Esophagus muscularis mucosa (tissue), 4 donors: ENCODE results near the gene RXFP2. TPM values are rescaled to one million over a fixed set of nuclear protein-coding genes. Genes with fewer than 3 reads are reported as not detected.
A peak's percentile ranks its signal among the peaks of the same experiment; 100 is the strongest.

Experiments
- DNase-seq: peaks from one replicate; pipeline ENCODE4 v3.0.0-alpha.2; 2017; ENCODE audit errors: extremely low spot score
- H3K27ac ChIP-seq, 4 donors: fragments of 200-600 bp; sonication (generic); replicated peaks in 1 of 4; 1 replicate in 3 of 4; 2 replicates in 1 of 4; pipeline ENCODE4 v1.5.1; 2016 to 2019; ENCODE audit warnings: mild to moderate bottlenecking in 1 of 4
- H3K27me3 ChIP-seq, 4 donors: fragments of 200-600 bp; sonication (generic); one replicate each; pipeline versions ENCODE4 v1.5.1 to v1.6.0; 2016 to 2019
- H3K36me3 ChIP-seq, 4 donors: fragments of 200-600 bp; sonication (generic); one replicate each; pipeline ENCODE4 v1.5.1; 2016 to 2019
- H3K4me1 ChIP-seq, 4 donors: fragments of 200-600 bp; sonication (generic); one replicate each; pipeline ENCODE4 v1.5.1; 2016 to 2019
- H3K4me3 ChIP-seq, 4 donors: fragments of 200-600 bp; sonication (generic); 1 replicate in 2 of 4; 2 replicates in 2 of 4; pipeline ENCODE4 v1.5.1; 2016 to 2019; ENCODE audit warnings: mild to moderate bottlenecking in 4 of 4, moderate library complexity in 1 of 4
- H3K9me3 ChIP-seq, 4 donors: fragments of 200-600 bp; sonication (generic); 1 replicate in 3 of 4; 2 replicates in 1 of 4; pipeline ENCODE4 v1.5.1; 2016 to 2019
- CTCF ChIP-seq, 3 experiments: fragments of 200-600 bp in 2 of 3; fragments of 450-650 bp in 1 of 3; sonication (generic) in 2 of 3; IDR thresholded peaks; one replicate each; pipeline ENCODE4 v1.5.1; 2017 to 2019; ENCODE audit warnings: antibody characterized with exemption in 3 of 3, mild to moderate bottlenecking in 2 of 3, moderate library complexity in 1 of 3
- EP300 ChIP-seq: sonication (generic); formaldehyde crosslinking; IDR thresholded peaks from one replicate; pipeline ENCODE4 v1.6.1; 2017; ENCODE audit warnings: antibody characterized with exemption
- POLR2A ChIP-seq: fragments of 450-650 bp; IDR thresholded peaks from one replicate; pipeline ENCODE4 v1.6.1; 2017; ENCODE audit warnings: antibody characterized with exemption, moderate library complexity, mild to moderate bottlenecking, low read depth
- POLR2AphosphoS5 ChIP-seq, 2 donors: sonication (generic); formaldehyde crosslinking; IDR thresholded peaks; one replicate each; pipeline ENCODE4 v1.6.1; 2017; ENCODE audit warnings: antibody characterized with exemption in 2 of 2
- WGBS: methylation state at CpG from one replicate; pipeline ENCODE4 v1.1.5; 2018; 5-methylcytosine and 5-hydroxymethylcytosine counted together
- intact Hi-C: fragments of 100-400 bp; cut with DNase I; formaldehyde crosslinking; loops from one replicate; pipeline ENCODE4 v1.15.1; 2023
- total RNA-seq, 4 donors: library from RNA; depleted of rRNA; stranded (reverse); fragments of >200 nt; gene quantifications; one replicate each; pipeline versions ENCODE4 v1.1.0 to v1.2.1, GENCODE V29; 2016

RXFP2 gene
- total RNA-seq, 4 donors from 2014 or later, result 0.17 to 0.42 TPM; not detected in 2

GRCh38 chr13:31843044-31843443 is 103.7 kb downstream of the RXFP2 start:
- H3K27me3 ChIP-seq, result peaks cover 0 to 20% (median 0%) of the 10 kb centered on the region in 4 donors
- 77% methylated on average over 6 of the region's 6 CpGs for WGBS
- no peak for TF ChIP-seq CTCF (IDR thresholded peaks at IDR 0.05)
- TF ChIP-seq EP300, result no peak
- TF ChIP-seq POLR2A, result no peak
- no peak for TF ChIP-seq POLR2AphosphoS5 (IDR thresholded peaks at IDR 0.05)

GRCh38 chr13:31846182-31846938 is 107.0 kb downstream of the RXFP2 start:
- peak overlapping the region; percentile 72 to 80 (median 78) for H3K27ac ChIP-seq
- peak; percentile 93 for DNase-seq
- TF ChIP-seq EP300 (no peak), POLR2AphosphoS5 (IDR thresholded peaks at IDR 0.05) (peak in 1 of 2 donors; percentile 53), CTCF (IDR thresholded peaks at IDR 0.05) (no peak)
- H3K9me3 ChIP-seq, result no peaks in the 10 kb centered on the region
- H3K4me1 ChIP-seq, result peaks cover 4 to 22% (median 16%) of the 10 kb centered on the region in 4 donors
- H3K27me3 ChIP-seq, result peaks cover 0 to 20% (median 0%) of the 10 kb centered on the region in 4 donors
- intact Hi-C loops, result no loop called here
- H3K4me3 ChIP-seq, result peak overlapping the region; percentile 81 to 87 (median 86)
- no peaks in the 10 kb centered on the region for H3K36me3 ChIP-seq
- under 1% methylated on average over 18 of the region's 74 CpGs for WGBS

More at GRCh38 chr13:31843044-31843443, 103.7 kb downstream of the RXFP2 start:
- H3K4me3 ChIP-seq, result no peak overlapping the region
- H3K4me1 ChIP-seq, result peaks cover 4 to 22% (median 15%) of the 10 kb centered on the region in 4 donors
- H3K9me3 ChIP-seq, result no peaks in the 10 kb centered on the region
- no peak overlapping the region for H3K27ac ChIP-seq
- intact Hi-C loops, result no loop called here
- H3K36me3 ChIP-seq, result no peaks in the 10 kb centered on the region
- DNase-seq, result no peak

GRCh38 chr13:31846961-31847752 is 107.8 kb downstream of the RXFP2 start:
- DNase-seq, result no peak

GRCh38 chr13:31848621-31849020 is 109.3 kb downstream of the RXFP2 start:
- TF ChIP-seq EP300, result no peak
- TF ChIP-seq CTCF (IDR thresholded peaks at IDR 0.05), result no peak
- no peak for TF ChIP-seq POLR2A
- no peak for TF ChIP-seq POLR2AphosphoS5 (IDR thresholded peaks at IDR 0.05)
- Histone ChIP-seq H3K4me1 (peaks cover 4 to 22% (median 16%) of the 10 kb centered on the region in 4 donors), H3K27ac (no peak overlapping the region), H3K27me3 (peaks cover 0 to 7% (median 0%) of the 10 kb centered on the region in 4 donors), H3K9me3 (no peaks in the 10 kb centered on the region), H3K36me3 (no peaks in the 10 kb centered on the region), H3K4me3 (no peak overlapping the region)
- intact Hi-C loops, result no loop called here
- WGBS, result 88% methylated on average over 7 of the region's 7 CpGs
- DNase-seq, result no peak

More at GRCh38 chr13:31846961-31847752, 107.8 kb downstream of the RXFP2 start:
- H3K27me3 ChIP-seq, result peaks cover 0 to 19% (median 0%) of the 10 kb centered on the region in 4 donors
- peak overlapping the region; percentile 81 to 87 (median 86) for H3K4me3 ChIP-seq
- no peak for TF ChIP-seq EP300
- no peak for TF ChIP-seq POLR2A
- peaks cover 4 to 22% (median 16%) of the 10 kb centered on the region in 4 donors for H3K4me1 ChIP-seq
- H3K9me3 ChIP-seq, result no peaks in the 10 kb centered on the region
- H3K36me3 ChIP-seq, result no peaks in the 10 kb centered on the region
- intact Hi-C loops, result no loop called here
- 32% methylated on average over 6 of the region's 34 CpGs for WGBS
- peak overlapping the region; percentile 72 to 80 (median 78) for H3K27ac ChIP-seq

GRCh38 chr13:31849206-31849605 is 109.9 kb downstream of the RXFP2 start:
- Histone ChIP-seq H3K27ac (no peak overlapping the region), H3K27me3 (peaks cover 0 to 1% (median 0%) of the 10 kb centered on the region in 4 donors), H3K4me1 (peaks cover 4 to 22% (median 16%) of the 10 kb centered on the region in 4 donors), H3K36me3 (no peaks in the 10 kb centered on the region), H3K4me3 (no peak overlapping the region), H3K9me3 (no peaks in the 10 kb centered on the region)
- WGBS, result 74% methylated on average over 4 of the region's 4 CpGs
- intact Hi-C loops, result no loop called here
- no peak for DNase-seq
- TF ChIP-seq EP300 (no peak), CTCF (IDR thresholded peaks at IDR 0.05) (no peak), POLR2AphosphoS5 (IDR thresholded peaks at IDR 0.05) (no peak), POLR2A (no peak)
